Uterus (tissue), 4 donors: ENCODE measurements around the gene CEMIP. TPM values are rescaled to one million over a fixed set of nuclear protein-coding genes. Genes with fewer than 3 reads are reported as not detected.

Source experiments
- DNase-seq, 2 donors: peaks; one replicate each; pipeline ENCODE4 v3.0.0-alpha.2; 2019 to 2020
- H3K27ac ChIP-seq, 2 donors: fragments of 200-600 bp; sonication (generic); 1 replicate in 1 of 2; 2 replicates in 1 of 2; pipeline ENCODE4 v1.5.1; 2016 to 2018
- H3K27me3 ChIP-seq, 2 donors: fragments of 200-600 bp; sonication (generic); one replicate each; pipeline ENCODE4 v1.5.1; 2018 to 2019; ENCODE audit warnings: control low read depth in 1 of 2
- H3K36me3 ChIP-seq, 2 donors: fragments of 200-600 bp; sonication (generic); one replicate each; pipeline ENCODE4 v1.5.1; 2019; ENCODE audit warnings: control low read depth in 1 of 2
- H3K4me1 ChIP-seq, 2 donors: fragments of 200-600 bp; sonication (generic); one replicate each; pipeline ENCODE4 v1.5.1; 2018 to 2019; ENCODE audit warnings: control low read depth in 1 of 2
- H3K4me3 ChIP-seq, 2 donors: fragments of 200-600 bp; sonication (generic); 1 replicate in 1 of 2; 2 replicates in 1 of 2; pipeline ENCODE4 v1.5.1; 2018 to 2019; ENCODE audit warnings: mild to moderate bottlenecking in 1 of 2
- H3K9me3 ChIP-seq, 2 donors: fragments of 200-600 bp; sonication (generic); one replicate each; pipeline ENCODE4 v1.5.1; 2019; ENCODE audit warnings: control low read depth in 1 of 2
- POLR2A ChIP-seq, 2 donors: fragments of 450-650 bp; IDR thresholded peaks; one replicate each; pipeline ENCODE4 v1.6.1; 2016; ENCODE audit warnings: antibody characterized with exemption in 2 of 2, mild to moderate bottlenecking in 1 of 2, moderate library complexity in 1 of 2
- intact Hi-C: fragments of 100-400 bp; cut with DNase I; formaldehyde crosslinking; loops from one replicate; pipeline ENCODE4 v1.15.1; 2023; ENCODE audit warnings: low total_unique reads
- total RNA-seq, 4 donors: library from RNA; depleted of rRNA in 3 of 4; stranded (reverse); fragments of >200 nt in 3 of 4; gene quantifications; one replicate each; pipeline versions ENCODE4 v1.1.0 to v1.2.4, GENCODE V29; 2014 to 2023
- TF ChIP-seq, protein P1 (sequence below), 4 experiments: fragments of 200-600 bp in 2 of 4; fragments of 450-650 bp in 2 of 4; sonication (generic) in 2 of 4; IDR thresholded peaks; one replicate each; pipeline ENCODE4 v1.5.1; 2016 to 2019; ENCODE audit warnings: antibody characterized with exemption in 4 of 4, mild to moderate bottlenecking in 2 of 4, moderate library complexity in 1 of 4
- donor health status: DM: yes; HTN: yes; CAD: no.

CEMIP gene
- total RNA-seq, 4 donors from 2014 or later = under 0.01 to 1.9 (median 1.1) TPM

DNA sequence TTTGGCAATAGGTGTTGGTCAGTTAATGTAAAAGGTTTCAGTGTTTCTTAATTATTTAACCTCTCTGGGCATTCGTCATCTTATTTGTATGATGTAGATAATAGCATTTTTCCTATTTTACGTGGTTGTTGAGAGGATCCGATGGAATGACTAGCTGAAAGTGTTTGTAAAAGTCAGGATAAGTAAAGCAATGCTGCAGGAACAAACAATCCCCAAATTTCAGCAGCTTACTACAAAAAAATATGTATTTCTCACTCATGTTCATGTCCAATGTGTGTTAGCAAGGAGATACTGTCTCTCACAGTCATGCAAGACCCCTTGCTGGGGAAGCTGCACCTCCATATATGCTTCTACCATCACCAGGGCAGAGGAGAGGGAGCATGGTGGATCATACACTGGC, 38.7 kb downstream of the CEMIP start:
- DNase-seq = no peak
- intact Hi-C loops = no loop called here
- no peaks in the 10 kb centered on the region for H3K36me3 ChIP-seq
- H3K4me3 ChIP-seq = no peak overlapping the region
- H3K27ac ChIP-seq = no peak overlapping the region
- H3K4me1 ChIP-seq = no peaks in the 10 kb centered on the region
- no peaks in the 10 kb centered on the region for H3K9me3 ChIP-seq
- TF ChIP-seq, protein P1, sequence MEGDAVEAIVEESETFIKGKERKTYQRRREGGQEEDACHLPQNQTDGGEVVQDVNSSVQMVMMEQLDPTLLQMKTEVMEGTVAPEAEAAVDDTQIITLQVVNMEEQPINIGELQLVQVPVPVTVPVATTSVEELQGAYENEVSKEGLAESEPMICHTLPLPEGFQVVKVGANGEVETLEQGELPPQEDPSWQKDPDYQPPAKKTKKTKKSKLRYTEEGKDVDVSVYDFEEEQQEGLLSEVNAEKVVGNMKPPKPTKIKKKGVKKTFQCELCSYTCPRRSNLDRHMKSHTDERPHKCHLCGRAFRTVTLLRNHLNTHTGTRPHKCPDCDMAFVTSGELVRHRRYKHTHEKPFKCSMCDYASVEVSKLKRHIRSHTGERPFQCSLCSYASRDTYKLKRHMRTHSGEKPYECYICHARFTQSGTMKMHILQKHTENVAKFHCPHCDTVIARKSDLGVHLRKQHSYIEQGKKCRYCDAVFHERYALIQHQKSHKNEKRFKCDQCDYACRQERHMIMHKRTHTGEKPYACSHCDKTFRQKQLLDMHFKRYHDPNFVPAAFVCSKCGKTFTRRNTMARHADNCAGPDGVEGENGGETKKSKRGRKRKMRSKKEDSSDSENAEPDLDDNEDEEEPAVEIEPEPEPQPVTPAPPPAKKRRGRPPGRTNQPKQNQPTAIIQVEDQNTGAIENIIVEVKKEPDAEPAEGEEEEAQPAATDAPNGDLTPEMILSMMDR (IDR thresholded peaks at IDR 0.05) = no peak
- H3K27me3 ChIP-seq = no peaks in the 10 kb centered on the region

DNA sequence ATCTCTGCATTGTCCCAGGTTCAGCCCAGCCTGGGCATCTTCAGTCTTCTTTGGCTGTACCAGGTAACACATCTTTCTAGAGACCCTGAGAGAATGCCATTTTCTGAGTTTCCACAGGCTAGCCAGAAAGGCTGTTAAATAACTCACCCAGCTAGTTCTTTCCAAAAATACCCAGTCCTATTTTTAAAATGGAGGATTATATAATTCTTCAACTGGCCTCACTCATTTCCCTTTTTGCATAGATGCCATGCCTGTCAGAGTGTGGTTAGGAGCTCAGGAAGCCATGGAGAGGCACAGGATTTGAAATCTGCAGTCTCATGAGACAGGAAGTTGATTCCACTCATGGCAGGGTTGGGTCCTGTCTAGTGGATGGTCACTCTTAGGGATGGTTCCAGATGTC, 39.8 kb downstream of the CEMIP start:
- TF ChIP-seq POLR2A (IDR thresholded peaks at IDR 0.05) = no peak
- TF ChIP-seq, protein P1 (IDR thresholded peaks at IDR 0.05) = no peak
- Histone ChIP-seq H3K36me3 (no peaks in the 10 kb centered on the region), H3K4me1 (no peaks in the 10 kb centered on the region), H3K9me3 (no peaks in the 10 kb centered on the region), H3K27ac (no peak overlapping the region), H3K4me3 (no peak overlapping the region), H3K27me3 (no peaks in the 10 kb centered on the region)
- intact Hi-C loops = no loop called here
- no peak for DNase-seq

DNA sequence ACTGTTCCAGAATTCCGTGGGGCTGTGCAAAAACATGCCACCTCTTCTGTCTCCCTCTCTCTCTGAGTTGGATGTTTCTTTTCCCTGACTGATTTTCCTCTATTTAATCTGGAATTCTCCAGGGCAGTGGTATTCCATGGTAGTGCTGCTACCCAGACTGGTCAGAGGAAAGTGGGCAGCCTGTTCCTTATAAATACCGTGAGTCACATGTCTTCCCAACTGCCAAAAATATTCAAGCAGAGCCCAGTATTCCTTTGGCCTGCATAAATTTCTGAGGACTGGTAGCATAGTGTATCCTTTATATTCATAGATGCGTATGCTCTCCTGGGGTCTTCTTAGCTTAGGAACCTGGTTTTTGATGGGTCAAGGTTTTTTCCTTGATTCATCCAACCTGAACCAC, 40.9 kb downstream of the CEMIP start:
- Histone ChIP-seq H3K4me1 (no peaks in the 10 kb centered on the region), H3K36me3 (no peaks in the 10 kb centered on the region), H3K27ac (no peak overlapping the region), H3K9me3 (no peaks in the 10 kb centered on the region), H3K4me3 (no peak overlapping the region), H3K27me3 (no peaks in the 10 kb centered on the region)
- no peak for DNase-seq
- intact Hi-C loops = no loop called here
- TF ChIP-seq POLR2A (IDR thresholded peaks at IDR 0.05) = no peak
- TF ChIP-seq, protein P1 (IDR thresholded peaks at IDR 0.05) = no peak

DNA sequence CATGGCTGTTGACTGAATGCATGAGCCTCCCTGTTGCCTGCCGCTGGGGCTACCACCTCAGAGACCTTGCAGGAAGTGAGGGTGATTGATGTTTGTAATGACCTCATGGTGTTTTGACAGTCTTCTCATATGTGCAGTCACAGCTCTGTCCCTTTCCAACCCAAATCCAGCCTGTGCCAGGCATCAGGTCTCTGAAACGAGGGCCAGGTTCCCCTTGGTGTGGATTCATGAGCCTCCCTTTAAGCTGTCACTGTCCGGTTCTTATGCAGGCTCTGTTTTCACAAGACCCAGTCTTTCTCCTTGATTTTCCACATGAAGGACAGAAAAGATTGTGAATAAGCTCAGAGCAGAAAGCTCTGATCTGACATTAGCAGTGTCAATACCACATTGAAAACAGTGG, 43.1 kb downstream of the CEMIP start:
- no peaks in the 10 kb centered on the region for H3K27me3 ChIP-seq
- H3K36me3 ChIP-seq = no peaks in the 10 kb centered on the region
- no peaks in the 10 kb centered on the region for H3K4me1 ChIP-seq
- no peak overlapping the region for H3K4me3 ChIP-seq
- DNase-seq = no peak
- TF ChIP-seq, protein P1 (IDR thresholded peaks at IDR 0.05) = no peak
- no peak for TF ChIP-seq POLR2A (IDR thresholded peaks at IDR 0.05)
- H3K27ac ChIP-seq = no peak overlapping the region
- intact Hi-C loops = no loop called here
- no peaks in the 10 kb centered on the region for H3K9me3 ChIP-seq

DNA sequence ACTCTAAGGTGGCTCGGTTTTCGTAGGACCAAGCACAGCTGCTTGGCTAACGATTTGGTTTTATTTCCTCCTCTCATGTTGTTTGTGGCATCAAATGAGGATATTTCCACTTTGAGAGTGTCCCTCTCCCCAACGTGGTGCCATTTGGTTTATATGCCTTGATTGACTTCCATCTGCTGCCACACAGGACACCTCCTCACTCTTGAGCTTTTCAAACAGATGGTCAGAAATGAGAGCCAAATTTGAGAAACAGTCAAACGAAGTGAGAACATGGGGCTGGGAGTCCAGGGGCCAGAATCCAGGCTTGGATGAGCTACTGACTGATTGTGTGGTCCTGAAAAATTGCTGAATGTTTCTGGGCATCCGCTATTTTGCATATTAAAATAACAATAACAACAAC, 43.5 kb downstream of the CEMIP start:
- intact Hi-C loops = no loop called here
- Histone ChIP-seq H3K36me3 (no peaks in the 10 kb centered on the region), H3K27me3 (no peaks in the 10 kb centered on the region)

More for the DNA sequence above, 43.5 kb downstream of the CEMIP start:
- no peak for DNase-seq
- no peaks in the 10 kb centered on the region for H3K4me1 ChIP-seq
- no peak overlapping the region for H3K4me3 ChIP-seq
- TF ChIP-seq, protein P1 (IDR thresholded peaks at IDR 0.05) = no peak
- no peak for TF ChIP-seq POLR2A (IDR thresholded peaks at IDR 0.05)
- H3K27ac ChIP-seq = no peak overlapping the region
- no peaks in the 10 kb centered on the region for H3K9me3 ChIP-seq
